Measurements from ENCODE around the gene SEC22A.

Gene SEC22A

GRCh38 chr3:123283074-123283473 lies 81.3 kb downstream of the SEC22A start:
- DNase-seq (ENCODE audit: low spot score): no peak
- TF ChIP-seq CTCF (IDR thresholded peaks at IDR 0.05; ENCODE audit: extremely low read depth, missing control alignments): no peak

- TF ChIP-seq CTCF (IDR thresholded peaks at IDR 0.05; ENCODE audit: extremely low read depth, missing control alignments): no peak
Observed at GRCh38 chr3:123283657-123284398, 82.1 kb downstream of the SEC22A start.

DNA sequence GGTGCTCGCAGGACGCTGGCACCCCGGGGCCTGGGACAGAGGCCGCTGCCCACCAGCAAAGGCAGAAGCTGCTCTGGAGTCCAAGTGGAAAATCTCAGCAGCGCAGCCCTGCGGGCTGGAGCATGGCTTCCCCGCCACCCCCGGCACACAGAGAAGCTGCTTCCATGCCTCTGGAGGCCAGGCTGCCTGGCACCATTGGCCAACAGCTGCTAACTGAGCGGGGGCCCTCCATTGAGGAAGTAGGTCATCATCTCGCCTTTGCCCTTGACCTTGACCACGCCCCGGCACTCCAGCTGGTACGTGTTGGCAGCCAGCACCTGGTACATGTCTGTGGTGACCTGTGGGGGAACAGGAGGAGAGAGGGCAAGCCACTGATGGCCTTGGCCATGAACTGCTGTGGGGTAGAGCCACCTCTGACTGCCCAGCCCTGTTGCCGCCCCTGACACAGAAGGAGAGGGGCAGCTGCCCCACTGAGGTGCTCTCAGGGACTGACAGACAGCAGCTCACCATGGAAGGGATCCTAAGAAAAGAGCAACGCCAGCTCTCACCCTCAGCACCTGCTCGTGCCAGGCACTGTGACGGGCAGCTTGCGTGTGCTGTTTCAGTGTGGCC lies 82.8 kb downstream of the SEC22A start:
- no peak for TF ChIP-seq CTCF (IDR thresholded peaks at IDR 0.05; ENCODE audit: extremely low read depth, missing control alignments)
- no peak for DNase-seq (ENCODE audit: low spot score)

More at GRCh38 chr3:123283657-123284398, 82.1 kb downstream of the SEC22A start:
- no peak for DNase-seq (ENCODE audit: low spot score)

DNA sequence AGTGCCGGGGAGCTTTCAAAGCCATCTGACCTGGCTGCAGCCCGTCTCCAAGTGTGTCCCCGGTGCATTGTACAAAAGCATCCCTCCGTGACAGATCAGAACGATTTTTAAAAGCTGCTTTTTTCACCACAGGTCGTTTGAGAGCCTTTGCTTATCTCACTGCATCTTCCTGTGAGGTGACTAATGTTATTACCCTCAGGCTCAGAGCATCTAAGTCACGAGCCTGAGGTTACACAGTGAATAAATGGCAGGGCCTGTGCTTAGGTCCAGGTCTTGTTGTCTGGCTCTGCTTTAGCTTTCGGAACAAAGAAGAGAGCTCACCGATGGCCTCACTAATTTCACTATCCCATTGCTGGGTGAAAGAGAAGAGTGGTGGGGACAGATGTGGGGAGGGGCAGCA lies 83.3 kb downstream of the SEC22A start:
- no peak for DNase-seq (ENCODE audit: low spot score)

DNA sequence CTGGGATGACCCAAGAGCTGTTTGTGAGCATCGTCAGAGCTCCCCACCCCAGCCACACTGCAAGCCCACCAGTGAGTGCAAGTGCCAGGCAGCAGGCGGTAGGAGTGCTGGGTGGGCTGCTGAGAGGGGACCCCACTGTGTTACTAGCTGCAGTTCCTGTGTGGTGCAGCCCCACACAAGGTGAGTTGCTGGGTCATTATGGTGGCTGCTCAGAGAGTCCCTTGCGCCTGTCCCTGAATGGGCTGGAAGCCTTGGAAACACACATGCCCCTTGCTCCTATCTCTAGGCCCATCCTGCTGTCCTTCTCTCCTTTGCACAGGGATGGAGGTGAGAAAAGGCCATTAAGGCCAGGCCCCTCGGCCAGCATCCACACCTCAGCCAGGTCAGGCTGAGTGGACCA lies 83.7 kb downstream of the SEC22A start:
- no peak for DNase-seq (ENCODE audit: low spot score)
- TF ChIP-seq CTCF (IDR thresholded peaks at IDR 0.05; ENCODE audit: extremely low read depth, missing control alignments): no peak

More for the DNA sequence above, 83.3 kb downstream of the SEC22A start:
- TF ChIP-seq CTCF (IDR thresholded peaks at IDR 0.05; ENCODE audit: extremely low read depth, missing control alignments): no peak

- DNase-seq (ENCODE audit: low spot score): no peak
- no peak for TF ChIP-seq CTCF (IDR thresholded peaks at IDR 0.05; ENCODE audit: extremely low read depth, missing control alignments)
Observed at GRCh38 chr3:123285931-123286307, 84.2 kb downstream of the SEC22A start.

- TF ChIP-seq CTCF (IDR thresholded peaks at IDR 0.05; ENCODE audit: extremely low read depth, missing control alignments): peak; percentile 85
- peak; percentile 79 for DNase-seq (ENCODE audit: low spot score)
Observed at GRCh38 chr3:123286308-123287023, 84.7 kb downstream of the SEC22A start.
